ENCODE measurements around the gene RAB3GAP1. TPM values are rescaled to one million over a fixed set of nuclear protein-coding genes. Genes with fewer than 3 reads are reported as not detected.

RAB3GAP1 gene
- total RNA-seq, 4 donors from 2014 or later, result 59.3 to 66.9 (median 63.6) TPM

DNA sequence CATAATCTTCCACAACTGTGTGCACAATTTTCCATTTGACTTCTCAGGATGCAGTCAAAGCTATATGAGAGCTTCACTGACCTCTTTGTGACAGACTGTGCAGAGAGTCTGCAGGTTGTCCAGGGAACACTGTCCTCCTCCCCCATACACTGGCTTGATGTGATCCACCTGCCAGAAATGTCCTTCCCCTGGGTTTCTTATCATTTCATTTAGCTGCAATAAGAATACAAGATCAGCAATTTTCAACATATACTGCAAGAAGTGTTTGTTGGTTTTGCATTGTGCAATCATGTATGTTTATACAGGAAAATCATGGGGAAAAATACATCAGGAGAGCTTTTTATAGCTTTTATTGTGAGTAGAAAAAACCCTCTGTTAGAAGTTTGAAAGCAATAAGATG lies 150.7 kb downstream of the RAB3GAP1 start:
- TF ChIP-seq, protein P1, sequence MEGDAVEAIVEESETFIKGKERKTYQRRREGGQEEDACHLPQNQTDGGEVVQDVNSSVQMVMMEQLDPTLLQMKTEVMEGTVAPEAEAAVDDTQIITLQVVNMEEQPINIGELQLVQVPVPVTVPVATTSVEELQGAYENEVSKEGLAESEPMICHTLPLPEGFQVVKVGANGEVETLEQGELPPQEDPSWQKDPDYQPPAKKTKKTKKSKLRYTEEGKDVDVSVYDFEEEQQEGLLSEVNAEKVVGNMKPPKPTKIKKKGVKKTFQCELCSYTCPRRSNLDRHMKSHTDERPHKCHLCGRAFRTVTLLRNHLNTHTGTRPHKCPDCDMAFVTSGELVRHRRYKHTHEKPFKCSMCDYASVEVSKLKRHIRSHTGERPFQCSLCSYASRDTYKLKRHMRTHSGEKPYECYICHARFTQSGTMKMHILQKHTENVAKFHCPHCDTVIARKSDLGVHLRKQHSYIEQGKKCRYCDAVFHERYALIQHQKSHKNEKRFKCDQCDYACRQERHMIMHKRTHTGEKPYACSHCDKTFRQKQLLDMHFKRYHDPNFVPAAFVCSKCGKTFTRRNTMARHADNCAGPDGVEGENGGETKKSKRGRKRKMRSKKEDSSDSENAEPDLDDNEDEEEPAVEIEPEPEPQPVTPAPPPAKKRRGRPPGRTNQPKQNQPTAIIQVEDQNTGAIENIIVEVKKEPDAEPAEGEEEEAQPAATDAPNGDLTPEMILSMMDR (IDR thresholded peaks at IDR 0.05), result no peak
- TF ChIP-seq POLR2A (IDR thresholded peaks at IDR 0.05; ENCODE audit: low read depth) (no peak), EP300 (IDR thresholded peaks at IDR 0.05) (no peak)
- H3K9me3 ChIP-seq, result no peaks in the 10 kb centered on the region
- intact Hi-C loops (cut with DNase I), result no loop called here
- H3K36me3 ChIP-seq, result peaks cover 0 to 3% (median 0%) of the 10 kb centered on the region in 4 donors
- H3K27me3 ChIP-seq, result no peaks in the 10 kb centered on the region
- H3K4me3 ChIP-seq, result no peak overlapping the region
- DNase-seq (ENCODE audit: extremely low spot score), result no peak
- H3K4me1 ChIP-seq, result no peaks in the 10 kb centered on the region
- no peak overlapping the region for H3K27ac ChIP-seq (replicated peaks in 1 of 4)

DNA sequence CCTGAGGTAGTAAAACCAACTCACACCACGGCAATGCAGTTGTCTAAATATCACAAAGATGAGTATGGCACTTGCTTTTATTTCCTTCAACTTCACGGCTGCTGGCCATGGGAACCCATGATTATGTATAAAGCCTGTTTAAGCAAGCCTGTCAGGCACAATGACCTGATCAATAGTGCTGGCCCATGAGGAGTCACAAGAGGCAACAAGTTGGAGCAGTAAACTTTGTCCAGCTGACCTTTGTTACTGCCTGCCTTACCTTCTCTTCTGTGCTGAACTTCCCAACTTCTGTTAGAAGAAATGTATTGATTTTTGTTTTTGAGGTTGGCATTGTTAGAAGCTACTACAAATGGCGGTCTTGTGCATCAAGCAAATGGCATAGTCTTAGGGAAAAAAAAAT lies 151.9 kb downstream of the RAB3GAP1 start:
- Histone ChIP-seq H3K4me1 (no peaks in the 10 kb centered on the region), H3K36me3 (peaks cover 0 to 9% (median 0%) of the 10 kb centered on the region in 4 donors), H3K4me3 (no peak overlapping the region), H3K9me3 (no peaks in the 10 kb centered on the region), H3K27ac (replicated peaks in 1 of 4) (no peak overlapping the region), H3K27me3 (no peaks in the 10 kb centered on the region)
- DNase-seq (ENCODE audit: extremely low spot score), result no peak
- WGBS, result 96% methylated on average over 3 of the region's 3 CpGs
- TF ChIP-seq, protein P1 (IDR thresholded peaks at IDR 0.05), result no peak
- TF ChIP-seq EP300 (IDR thresholded peaks at IDR 0.05) (no peak), POLR2AphosphoS5 (IDR thresholded peaks at IDR 0.05) (no peak), POLR2A (IDR thresholded peaks at IDR 0.05; ENCODE audit: low read depth) (no peak)
- intact Hi-C loops (cut with DNase I), result no loop called here

DNA sequence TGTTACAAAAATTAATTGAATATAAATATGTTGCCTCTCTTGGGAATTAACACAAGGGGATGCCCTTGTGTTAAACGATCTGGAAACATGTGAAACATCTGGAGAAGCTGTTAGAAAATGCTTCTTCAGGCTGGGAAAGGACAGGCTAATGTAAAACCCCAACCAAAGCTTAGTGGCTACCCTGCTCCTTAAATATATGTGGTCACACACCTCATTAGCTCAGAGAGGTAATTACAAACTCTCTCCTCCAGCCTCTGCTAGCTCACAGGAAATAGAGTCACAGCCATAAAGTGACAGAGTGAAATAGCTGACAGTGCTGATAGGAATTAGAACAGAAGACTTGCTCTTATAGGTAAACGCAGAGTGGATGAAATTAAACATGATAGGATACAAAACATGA lies 155.9 kb downstream of the RAB3GAP1 start:
- H3K9me3 ChIP-seq, result no peaks in the 10 kb centered on the region
- DNase-seq (ENCODE audit: extremely low spot score), result no peak
- H3K36me3 ChIP-seq, result peaks cover 0 to 9% (median 0%) of the 10 kb centered on the region in 4 donors
- H3K27ac ChIP-seq (replicated peaks in 1 of 4), result no peak overlapping the region
- TF ChIP-seq, protein P1 (IDR thresholded peaks at IDR 0.05), result no peak
- no peak for TF ChIP-seq POLR2A (IDR thresholded peaks at IDR 0.05; ENCODE audit: low read depth)
- TF ChIP-seq EP300 (IDR thresholded peaks at IDR 0.05), result no peak
- no peak for TF ChIP-seq POLR2AphosphoS5 (IDR thresholded peaks at IDR 0.05)
- peaks cover 0 to 11% (median 7%) of the 10 kb centered on the region in 4 donors for H3K4me1 ChIP-seq
- 51% methylated on average over 2 of the region's 2 CpGs for WGBS
- H3K27me3 ChIP-seq, result no peaks in the 10 kb centered on the region
- intact Hi-C loops (cut with DNase I), result no loop called here
- H3K4me3 ChIP-seq, result no peak overlapping the region

DNA sequence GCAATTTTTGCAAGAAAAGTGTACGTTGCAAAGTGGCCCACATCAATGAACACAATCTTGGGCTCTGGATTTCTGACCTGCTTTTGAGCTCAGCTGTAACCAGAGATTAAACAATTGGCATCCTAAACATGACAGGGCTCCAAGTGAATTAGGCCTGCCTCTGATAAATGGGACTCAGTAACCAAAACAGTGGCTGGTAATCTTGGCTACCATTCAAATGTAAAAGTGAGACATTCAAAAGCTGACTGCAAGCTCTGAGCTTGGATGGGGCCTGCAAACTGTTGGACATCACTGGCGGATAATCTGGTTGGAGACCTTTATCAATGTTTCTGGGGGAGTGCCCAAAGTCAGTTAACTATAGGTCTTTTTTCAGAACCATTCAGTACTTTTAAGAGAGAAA lies 160.7 kb downstream of the RAB3GAP1 start:
- no peak overlapping the region for H3K27ac ChIP-seq (replicated peaks in 1 of 4)
- TF ChIP-seq POLR2AphosphoS5 (IDR thresholded peaks at IDR 0.05) (no peak), EP300 (IDR thresholded peaks at IDR 0.05) (no peak), POLR2A (IDR thresholded peaks at IDR 0.05; ENCODE audit: low read depth) (no peak)
- TF ChIP-seq, protein P1 (IDR thresholded peaks at IDR 0.05), result no peak
- intact Hi-C loops (cut with DNase I), result no loop called here
- WGBS, result 81% methylated on average over 2 of the region's 2 CpGs
- H3K4me1 ChIP-seq, result peaks cover 0 to 11% (median 8%) of the 10 kb centered on the region in 4 donors
- no peak for DNase-seq (ENCODE audit: extremely low spot score)
- peaks cover 0 to 6% (median 0%) of the 10 kb centered on the region in 4 donors for H3K36me3 ChIP-seq
- no peaks in the 10 kb centered on the region for H3K27me3 ChIP-seq
- H3K4me3 ChIP-seq, result no peak overlapping the region
- no peaks in the 10 kb centered on the region for H3K9me3 ChIP-seq

DNA sequence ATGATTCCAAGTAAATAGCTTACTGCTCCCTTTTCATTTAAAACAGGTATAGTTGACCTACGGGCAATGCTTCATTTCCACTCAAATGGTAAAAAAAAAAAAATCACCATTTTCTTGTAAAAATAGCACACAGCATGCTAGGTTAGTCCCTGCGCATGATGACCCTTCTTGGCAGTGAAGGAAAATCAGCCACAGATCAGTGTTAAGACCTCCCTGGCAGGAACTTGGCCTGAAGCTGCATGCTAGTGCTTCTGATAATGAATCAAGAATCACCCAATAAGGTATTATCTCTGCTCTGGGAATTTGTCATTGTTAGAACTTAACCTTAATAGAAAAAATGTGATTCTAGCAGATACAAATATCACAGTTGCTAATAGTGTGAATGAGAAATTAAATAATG lies 166.3 kb downstream of the RAB3GAP1 start:
- no peak for DNase-seq (ENCODE audit: extremely low spot score)
- Histone ChIP-seq H3K36me3 (no peaks in the 10 kb centered on the region), H3K9me3 (no peaks in the 10 kb centered on the region), H3K4me1 (no peaks in the 10 kb centered on the region), H3K4me3 (no peak overlapping the region), H3K27ac (replicated peaks in 1 of 4) (no peak overlapping the region), H3K27me3 (no peaks in the 10 kb centered on the region)
- WGBS, result 90% methylated on average over 2 of the region's 2 CpGs
- TF ChIP-seq POLR2A (IDR thresholded peaks at IDR 0.05; ENCODE audit: low read depth) (no peak), POLR2AphosphoS5 (IDR thresholded peaks at IDR 0.05) (no peak)
- intact Hi-C loops (cut with DNase I), result no loop called here

Measured in esophagus muscularis mucosa (tissue), 4 donors.